HG02610 (cell line): Measurements from ENCODE around the gene KIAA0513.

Source experiments
- ATAC-seq: cut with Tn5 transposase; IDR thresholded peaks from one replicate; pipeline ENCODE4 v1.9.1; 2021; ENCODE audit warnings: mild to moderate bottlenecking, moderate library complexity; ENCODE audit not compliant: unreplicated experiment

Gene KIAA0513

GRCh38 chr16:85126705-85127378, 99.2 kb downstream of the KIAA0513 start:
- ATAC-seq = no peak

- ATAC-seq = no peak
These were observed 99.8 kb downstream of the KIAA0513 start for GRCh38 chr16:85127379-85127723.

- ATAC-seq = no peak
These were observed 100.7 kb downstream of the KIAA0513 start for GRCh38 chr16:85128079-85128837.

DNA sequence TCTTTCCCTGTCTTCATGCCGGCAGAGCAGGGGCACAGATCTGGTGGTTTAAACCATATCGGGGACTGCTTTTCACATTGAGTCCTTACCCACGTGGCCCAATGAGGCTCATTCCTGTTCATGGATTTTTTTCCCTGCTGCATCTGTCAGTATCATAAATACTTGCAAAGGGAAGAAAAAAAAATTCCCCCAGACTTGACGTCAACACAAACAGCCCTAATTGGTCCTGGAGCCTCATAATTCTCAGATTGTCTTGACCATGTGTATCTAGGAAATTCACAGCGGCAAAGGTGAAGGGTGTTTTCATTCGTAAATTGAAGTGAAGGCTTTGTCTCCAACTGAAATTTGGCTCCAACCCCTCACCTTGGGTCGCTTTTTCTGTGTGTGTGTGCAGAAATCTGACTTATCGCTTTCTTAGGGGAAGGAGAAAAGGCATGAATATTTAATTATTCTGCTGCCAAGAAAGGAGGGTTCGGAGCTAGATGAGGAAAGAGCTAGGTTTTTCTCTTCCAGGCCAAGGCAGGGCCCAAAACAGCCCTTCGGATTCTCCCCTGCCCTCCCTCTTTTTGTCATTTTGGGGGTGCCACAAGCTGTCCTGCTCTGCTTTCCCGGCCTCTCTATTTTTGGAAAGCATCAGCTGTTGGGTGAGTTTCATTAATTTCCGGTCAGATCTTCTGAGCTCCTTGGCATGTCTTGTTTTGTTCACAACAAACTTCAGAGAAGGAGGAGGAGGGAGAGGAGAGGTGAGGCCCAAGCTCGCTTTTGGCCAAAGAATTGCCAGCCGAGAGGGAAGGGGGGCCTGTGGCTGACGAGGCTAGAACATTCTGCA, 102.5 kb downstream of the KIAA0513 start:
- ATAC-seq = no peak

GRCh38 chr16:85130705-85131028, 103.1 kb downstream of the KIAA0513 start:
- no peak for ATAC-seq

DNA sequence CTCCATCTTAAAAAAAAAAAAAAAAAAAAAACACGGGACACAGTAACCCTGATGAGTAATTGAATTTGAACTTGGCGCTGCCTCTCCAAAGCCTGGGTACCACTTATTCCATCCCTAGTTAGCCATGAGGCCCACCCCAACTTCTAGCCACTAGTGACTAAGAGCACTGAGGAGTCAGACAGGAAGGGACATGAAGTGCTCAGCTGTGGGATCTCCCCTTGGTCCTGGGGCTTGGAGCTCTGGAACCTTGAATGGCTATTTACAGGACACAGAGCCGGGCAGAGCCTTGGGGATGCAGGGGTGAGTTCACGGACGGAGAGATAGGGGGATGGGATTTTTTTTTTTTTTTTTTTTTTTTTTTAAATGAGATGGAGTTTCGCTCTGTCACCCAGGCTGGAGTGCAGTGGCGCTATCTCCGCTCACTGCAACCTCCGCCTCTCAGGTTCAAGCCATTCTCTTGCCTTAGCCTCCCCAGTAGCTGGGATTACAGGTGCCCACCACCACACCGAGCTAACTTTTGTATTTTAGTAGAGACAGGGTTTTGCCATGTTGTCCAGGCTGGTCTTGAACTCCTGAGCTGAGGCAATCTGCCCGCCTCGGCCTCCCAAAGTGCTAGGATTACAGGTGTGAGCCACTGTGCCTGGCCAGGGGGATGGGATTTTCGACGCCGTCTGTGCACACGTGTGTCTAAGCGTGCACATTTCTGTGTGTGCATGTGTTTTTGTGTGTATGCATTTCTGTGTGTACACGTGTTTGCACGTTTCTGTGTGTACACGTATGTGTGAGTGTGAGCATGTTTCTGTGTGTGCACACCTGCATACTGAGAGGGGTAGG, 105.1 kb downstream of the KIAA0513 start:
- no peak for ATAC-seq

- ATAC-seq = no peak
These were observed 105.7 kb downstream of the KIAA0513 start for GRCh38 chr16:85133290-85133599.

GRCh38 chr16:85134076-85134788, 106.6 kb downstream of the KIAA0513 start:
- no peak for ATAC-seq

GRCh38 chr16:85134789-85135142, 107.2 kb downstream of the KIAA0513 start:
- no peak for ATAC-seq

DNA sequence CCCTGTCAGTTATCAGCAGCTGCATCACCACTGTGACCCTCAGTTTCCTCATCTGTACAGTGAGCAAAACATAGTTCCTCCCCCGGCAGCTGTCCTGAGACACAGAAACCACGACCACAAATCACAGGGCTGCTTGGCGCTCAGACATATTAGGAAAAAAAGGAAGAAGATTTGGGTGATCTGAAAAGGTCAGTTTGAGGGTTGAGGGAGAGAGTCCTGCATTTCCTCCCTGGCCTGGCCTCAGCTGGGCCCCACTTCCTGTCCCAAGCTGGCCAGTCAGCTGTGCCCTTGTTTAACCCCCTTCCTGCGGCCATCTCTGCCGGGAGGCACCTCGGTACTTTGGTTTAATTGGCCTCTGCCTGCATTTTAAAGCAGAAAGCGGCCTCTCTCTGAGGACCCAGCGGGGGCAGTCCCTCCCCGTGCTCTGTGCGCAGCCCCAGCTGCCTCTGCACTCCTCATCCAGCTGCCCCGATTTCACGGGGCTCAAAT, 108.7 kb downstream of the KIAA0513 start:
- ATAC-seq = no peak

- no peak for ATAC-seq
These were observed 109.2 kb downstream of the KIAA0513 start for GRCh38 chr16:85136702-85137322.

DNA sequence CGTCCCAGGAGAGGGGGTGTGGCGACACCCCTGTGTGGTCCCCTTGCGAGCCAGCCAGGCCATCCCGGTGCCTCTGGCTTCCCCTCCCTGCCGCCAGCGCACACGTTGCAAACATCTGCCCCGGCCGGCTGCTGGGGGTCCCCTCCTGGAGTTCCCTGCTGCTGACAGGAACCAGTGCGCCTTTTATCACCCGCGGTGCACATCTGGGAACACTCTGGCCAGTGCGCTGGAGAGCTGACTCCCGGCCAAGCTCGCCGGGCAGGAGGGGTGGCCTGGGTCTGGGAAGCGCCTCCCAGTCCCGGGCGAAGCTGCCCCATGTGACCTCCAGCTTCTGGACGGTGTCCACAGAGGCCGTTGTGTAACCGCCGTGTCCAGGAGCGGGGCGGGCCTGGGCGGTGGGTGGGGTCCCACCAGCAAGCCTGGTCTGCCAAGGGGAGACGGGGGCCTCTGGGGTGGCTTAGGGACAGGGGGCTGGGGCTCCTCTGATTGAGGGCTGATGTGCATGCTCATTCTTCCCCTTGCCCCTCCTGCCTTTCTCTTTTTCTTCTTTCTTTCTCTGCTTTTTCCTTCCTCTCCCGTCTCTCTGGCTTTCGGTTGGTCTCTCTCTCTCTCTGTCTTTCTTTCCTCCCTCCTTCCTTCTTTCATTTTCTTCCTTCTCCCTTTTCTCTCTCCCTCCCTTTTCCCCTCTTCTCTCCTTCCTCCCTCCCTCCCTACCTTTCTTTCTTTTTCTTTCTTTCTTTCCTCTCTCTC, 109.9 kb downstream of the KIAA0513 start:
- no peak for ATAC-seq

- no peak for ATAC-seq
These were observed 110.7 kb downstream of the KIAA0513 start for GRCh38 chr16:85138073-85138824.

DNA sequence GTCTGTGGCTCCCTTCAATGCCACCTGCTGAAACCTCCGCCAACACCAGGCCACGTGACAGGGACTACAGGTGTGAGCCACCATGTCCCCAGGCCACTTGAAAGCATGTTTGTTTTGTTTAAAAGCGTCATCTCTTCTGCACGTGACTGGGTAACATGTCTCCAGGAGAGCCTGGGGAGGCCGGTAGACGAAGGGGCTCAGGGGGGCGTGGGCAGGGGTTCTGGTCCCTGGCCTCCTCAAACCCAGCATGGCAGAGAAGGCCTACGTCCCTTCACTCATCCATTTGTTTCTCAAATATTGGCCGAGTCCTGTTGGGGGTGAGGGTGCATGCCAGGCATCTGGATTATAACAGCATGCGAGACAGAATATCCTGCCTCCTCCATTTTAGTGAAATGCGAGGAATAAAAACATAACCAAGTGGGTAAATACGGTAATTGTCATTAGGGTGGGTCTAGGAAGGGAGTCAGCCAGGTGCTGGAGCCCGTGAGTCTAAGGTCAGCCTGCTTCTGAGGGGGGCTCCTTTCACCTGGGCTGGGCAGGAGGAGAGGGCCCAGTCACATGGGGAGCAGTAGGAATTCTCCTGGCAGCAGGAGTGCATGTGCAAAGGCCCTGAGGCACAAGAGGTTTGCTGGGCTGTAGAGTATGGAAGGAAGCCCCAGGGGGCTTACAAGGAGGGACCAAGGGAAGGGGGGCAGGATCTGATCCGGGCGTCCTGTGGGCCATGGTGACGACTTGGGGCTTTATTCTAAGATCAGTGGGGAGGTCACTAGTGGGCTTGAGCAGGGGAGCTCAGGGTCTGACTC, 111.4 kb downstream of the KIAA0513 start:
- ATAC-seq = no peak

GRCh38 chr16:85139881-85140339, 112.3 kb downstream of the KIAA0513 start:
- no peak for ATAC-seq

GRCh38 chr16:85140455-85141012, 112.9 kb downstream of the KIAA0513 start:
- no peak for ATAC-seq

DNA sequence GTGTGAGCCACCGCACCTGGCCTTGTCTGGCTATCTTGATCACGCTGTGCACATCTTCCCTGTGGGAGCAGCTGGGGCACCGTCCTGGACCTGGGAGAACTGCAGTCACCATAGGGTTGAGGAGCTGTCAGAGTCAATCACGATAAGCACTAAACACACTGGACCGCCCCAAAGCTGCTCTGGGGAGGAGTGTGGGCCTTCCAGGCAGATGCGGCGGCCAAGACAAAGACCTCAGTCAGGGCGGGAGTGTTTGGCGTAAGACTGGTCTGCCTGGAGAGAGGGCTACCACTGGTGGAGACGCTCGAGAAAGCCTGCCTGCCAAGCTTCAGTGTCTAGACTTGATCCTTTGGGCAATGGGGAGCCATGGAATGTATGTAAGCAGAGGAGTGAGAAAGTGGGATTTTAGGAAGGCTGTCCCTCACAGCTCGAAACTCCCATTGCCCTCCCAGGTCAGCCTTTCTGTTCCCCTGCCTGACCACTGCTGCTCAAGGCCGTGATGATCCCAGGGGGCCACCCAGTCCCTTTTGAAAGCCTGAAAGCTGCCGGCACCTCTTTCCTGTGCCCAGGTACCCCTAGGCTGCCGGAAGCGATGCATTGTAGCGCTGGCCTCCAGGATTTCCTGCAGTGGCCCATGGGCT, 114.0 kb downstream of the KIAA0513 start:
- no peak for ATAC-seq
